ENCODE measurements around the gene CTAGE15.
"Not testable (repeated sequence)": the region's sequence is repeated elsewhere in the genome, so short reads cannot be mapped to it uniquely, and the experiment has no call there.

DNA sequence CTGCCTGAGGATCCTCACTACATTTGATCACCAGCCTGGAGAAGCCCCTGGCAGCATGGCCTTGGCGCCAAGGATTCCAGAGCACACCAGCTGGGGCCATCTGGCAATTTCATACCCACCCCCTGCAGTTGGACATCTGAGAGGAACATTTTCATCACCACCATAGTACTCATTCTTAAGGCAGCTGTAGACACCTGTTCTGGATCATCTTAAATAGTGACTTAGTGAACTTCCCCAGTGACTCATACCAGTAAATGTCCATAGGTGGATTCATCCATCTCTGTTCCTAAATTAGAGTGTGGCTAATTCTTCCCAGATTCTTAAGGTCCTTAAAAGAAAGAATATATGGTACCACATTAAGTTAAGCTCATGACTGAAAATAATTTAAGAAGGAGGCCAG lies 45.6 kb downstream of the CTAGE15 start:
- TF ChIP-seq ZNF556 (CRISPR knock-in tag; IDR thresholded peaks at IDR 0.05; ENCODE audit: borderline replicate concordance); ESRRA (CRISPR knock-in tag; IDR thresholded peaks at IDR 0.05; ENCODE audit: low read depth); SYNCRIP (IDR thresholded peaks at IDR 0.05; ENCODE audit: insufficient read depth, low read depth, low read length); TP53 (CRISPR knock-in tag; conservative IDR thresholded peaks at IDR 0.05); CHD4 (IDR thresholded peaks at IDR 0.05; ENCODE audit: borderline replicate concordance, low read length); ZNF589 (CRISPR knock-in tag; conservative IDR thresholded peaks at IDR 0.05); SP4 (CRISPR knock-in tag; IDR thresholded peaks at IDR 0.05); EZH2 (conservative IDR thresholded peaks at IDR 0.05; ENCODE audit: low read depth, low read length); ZNF124 (CRISPR knock-in tag; IDR thresholded peaks at IDR 0.05); PRPF4 (IDR thresholded peaks at IDR 0.05; ENCODE audit: low read depth, low read length, poor library complexity, severe bottlenecking); EP300 (IDR thresholded peaks at IDR 0.05; ENCODE audit: low read depth in 2 of 2, low read length in 2 of 2); EP300 (CRISPR knock-in tag; IDR thresholded peaks at IDR 0.05; ENCODE audit: borderline replicate concordance); ZNF674 (CRISPR knock-in tag; IDR thresholded peaks at IDR 0.05; ENCODE audit: low read depth): not testable (repeated sequence)
- TF ChIP-seq, protein P1, sequence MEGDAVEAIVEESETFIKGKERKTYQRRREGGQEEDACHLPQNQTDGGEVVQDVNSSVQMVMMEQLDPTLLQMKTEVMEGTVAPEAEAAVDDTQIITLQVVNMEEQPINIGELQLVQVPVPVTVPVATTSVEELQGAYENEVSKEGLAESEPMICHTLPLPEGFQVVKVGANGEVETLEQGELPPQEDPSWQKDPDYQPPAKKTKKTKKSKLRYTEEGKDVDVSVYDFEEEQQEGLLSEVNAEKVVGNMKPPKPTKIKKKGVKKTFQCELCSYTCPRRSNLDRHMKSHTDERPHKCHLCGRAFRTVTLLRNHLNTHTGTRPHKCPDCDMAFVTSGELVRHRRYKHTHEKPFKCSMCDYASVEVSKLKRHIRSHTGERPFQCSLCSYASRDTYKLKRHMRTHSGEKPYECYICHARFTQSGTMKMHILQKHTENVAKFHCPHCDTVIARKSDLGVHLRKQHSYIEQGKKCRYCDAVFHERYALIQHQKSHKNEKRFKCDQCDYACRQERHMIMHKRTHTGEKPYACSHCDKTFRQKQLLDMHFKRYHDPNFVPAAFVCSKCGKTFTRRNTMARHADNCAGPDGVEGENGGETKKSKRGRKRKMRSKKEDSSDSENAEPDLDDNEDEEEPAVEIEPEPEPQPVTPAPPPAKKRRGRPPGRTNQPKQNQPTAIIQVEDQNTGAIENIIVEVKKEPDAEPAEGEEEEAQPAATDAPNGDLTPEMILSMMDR (CRISPR knock-in tag; IDR thresholded peaks at IDR 0.05): not testable (repeated sequence)
- TF ChIP-seq, protein P2, sequence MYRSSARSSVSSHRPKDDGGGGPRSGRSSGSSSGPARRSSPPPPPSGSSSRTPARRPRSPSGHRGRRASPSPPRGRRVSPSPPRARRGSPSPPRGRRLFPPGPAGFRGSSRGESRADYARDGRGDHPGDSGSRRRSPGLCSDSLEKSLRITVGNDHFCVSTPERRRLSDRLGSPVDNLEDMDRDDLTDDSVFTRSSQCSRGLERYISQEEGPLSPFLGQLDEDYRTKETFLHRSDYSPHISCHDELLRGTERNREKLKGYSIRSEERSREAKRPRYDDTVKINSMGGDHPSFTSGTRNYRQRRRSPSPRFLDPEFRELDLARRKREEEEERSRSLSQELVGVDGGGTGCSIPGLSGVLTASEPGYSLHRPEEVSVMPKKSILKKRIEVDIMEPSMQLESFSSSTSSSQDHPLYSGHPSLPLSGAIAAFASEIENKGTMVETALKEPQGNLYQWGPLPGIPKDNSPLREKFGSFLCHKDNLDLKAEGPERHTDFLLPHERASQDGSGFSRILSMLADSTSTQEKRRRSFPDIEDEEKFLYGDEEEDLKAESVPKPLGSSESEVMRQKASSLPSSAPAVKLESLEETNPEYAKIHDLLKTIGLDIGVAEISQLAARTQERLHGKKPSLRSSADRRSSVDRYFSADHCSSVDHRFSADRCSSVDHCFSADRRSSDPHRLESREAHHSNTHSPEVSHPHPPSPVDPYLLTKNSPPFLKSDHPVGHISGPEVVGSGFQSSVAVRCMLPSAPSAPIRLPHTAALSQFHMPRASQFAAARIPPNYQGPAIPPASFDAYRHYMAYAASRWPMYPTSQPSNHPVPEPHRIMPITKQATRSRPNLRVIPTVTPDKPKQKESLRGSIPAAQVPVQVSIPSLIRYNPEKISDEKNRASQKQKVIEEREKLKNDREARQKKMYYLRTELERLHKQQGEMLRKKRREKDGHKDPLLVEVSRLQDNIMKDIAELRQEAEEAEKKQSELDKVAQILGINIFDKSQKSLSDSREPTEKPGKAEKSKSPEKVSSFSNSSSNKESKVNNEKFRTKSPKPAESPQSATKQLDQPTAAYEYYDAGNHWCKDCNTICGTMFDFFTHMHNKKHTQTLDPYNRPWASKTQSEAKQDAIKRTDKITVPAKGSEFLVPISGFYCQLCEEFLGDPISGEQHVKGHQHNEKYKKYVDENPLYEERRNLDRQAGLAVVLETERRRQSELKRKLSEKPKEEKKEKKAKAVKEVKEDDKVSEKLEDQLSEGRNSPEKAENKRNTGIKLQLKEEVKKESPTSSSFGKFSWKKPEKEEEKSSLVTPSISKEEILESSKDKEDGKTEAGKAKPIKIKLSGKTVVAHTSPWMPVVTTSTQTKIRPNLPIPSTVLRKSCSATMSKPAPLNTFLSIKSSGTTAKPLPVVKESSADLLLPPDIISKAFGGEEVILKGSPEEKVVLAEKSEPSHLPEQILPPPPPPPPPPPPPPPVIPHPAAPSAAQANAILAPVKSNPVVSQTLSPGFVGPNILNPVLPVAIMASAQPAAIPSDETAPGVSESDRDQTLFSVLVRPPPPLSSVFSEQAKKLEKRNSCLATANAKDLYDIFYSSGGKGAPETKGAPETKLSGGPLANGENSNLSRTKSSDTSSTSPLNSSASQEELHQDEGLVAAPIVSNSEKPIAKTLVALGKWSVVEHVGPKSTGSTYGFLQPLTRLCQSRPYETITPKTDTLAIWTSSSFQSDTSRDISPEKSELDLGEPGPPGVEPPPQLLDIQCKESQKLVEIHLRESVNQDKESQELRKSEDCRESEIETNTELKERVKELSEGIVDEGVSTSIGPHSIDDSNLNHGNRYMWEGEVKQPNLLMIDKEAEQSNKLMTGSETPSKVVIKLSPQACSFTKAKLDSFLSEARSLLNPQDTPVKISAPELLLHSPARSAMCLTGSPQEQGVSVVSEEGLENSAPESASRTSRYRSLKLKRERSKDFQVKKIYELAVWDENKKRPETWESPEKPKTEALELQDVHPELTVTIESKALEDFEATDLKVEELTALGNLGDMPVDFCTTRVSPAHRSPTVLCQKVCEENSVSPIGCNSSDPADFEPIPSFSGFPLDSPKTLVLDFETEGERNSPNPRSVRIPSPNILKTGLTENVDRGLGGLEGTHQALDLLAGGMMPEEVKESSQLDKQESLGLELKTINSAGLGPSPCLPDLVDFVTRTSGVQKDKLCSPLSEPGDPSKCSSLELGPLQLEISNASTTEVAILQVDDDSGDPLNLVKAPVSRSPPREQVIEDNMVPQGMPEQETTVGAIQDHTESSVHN (CRISPR knock-in tag; IDR thresholded peaks at IDR 0.05): not testable (repeated sequence)
